ENCODE data around the gene PREX1.

DNA sequence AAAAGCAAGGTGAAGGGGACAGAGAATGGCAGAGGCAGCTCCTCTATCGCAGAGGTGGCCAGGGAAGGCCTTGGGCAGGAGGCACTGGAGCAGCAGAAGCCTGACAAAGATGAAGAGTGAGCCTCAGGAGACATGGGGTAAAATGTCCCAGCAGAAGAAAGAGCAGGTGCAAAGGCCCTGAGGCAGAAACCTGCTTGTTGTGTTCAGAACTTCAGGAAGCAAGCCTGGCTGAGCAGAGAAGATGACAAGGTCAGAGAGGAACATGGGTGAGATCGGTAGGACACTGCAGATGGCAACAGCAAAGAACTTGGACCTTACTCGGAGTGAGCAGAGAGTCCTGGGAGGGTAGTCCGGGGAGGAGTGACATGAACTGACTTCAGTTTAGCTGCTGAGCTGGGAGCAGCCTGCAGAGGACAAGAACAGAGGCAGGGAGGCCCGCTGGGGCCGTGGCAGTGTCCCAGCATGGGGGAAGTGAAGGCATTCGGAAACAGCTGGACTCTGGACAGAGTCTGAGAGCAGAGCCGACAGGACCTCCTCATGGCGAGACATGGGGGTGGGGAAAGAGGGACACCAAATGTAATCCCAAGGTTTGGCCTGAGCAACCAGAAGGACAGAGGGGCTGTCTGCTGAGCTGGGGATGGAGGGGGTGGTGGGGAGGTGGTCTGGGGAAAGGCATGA lies 106.3 kb downstream of the PREX1 start:
- TF ChIP-seq, protein P1, sequence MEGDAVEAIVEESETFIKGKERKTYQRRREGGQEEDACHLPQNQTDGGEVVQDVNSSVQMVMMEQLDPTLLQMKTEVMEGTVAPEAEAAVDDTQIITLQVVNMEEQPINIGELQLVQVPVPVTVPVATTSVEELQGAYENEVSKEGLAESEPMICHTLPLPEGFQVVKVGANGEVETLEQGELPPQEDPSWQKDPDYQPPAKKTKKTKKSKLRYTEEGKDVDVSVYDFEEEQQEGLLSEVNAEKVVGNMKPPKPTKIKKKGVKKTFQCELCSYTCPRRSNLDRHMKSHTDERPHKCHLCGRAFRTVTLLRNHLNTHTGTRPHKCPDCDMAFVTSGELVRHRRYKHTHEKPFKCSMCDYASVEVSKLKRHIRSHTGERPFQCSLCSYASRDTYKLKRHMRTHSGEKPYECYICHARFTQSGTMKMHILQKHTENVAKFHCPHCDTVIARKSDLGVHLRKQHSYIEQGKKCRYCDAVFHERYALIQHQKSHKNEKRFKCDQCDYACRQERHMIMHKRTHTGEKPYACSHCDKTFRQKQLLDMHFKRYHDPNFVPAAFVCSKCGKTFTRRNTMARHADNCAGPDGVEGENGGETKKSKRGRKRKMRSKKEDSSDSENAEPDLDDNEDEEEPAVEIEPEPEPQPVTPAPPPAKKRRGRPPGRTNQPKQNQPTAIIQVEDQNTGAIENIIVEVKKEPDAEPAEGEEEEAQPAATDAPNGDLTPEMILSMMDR (IDR thresholded peaks at IDR 0.05; ENCODE audit: extremely low read depth in 1 of 2, insufficient read depth in 1 of 2, low read depth in 1 of 2, low read length in 2 of 2) = no peak
- TF ChIP-seq POLR2A (IDR thresholded peaks at IDR 0.05; ENCODE audit: low read depth, low read length) = no peak
- no peak for TF ChIP-seq POLR2AphosphoS5 (IDR thresholded peaks at IDR 0.05; ENCODE audit: insufficient read depth, low read depth, low read length)
- TF ChIP-seq EZH2 (IDR thresholded peaks at IDR 0.05; ENCODE audit: borderline replicate concordance, low read depth, low read length, severe bottlenecking) = no peak
- TF ChIP-seq GATA2 (IDR thresholded peaks at IDR 0.05; ENCODE audit: insufficient read depth, insufficient read length, low read depth, low read length) = no peak
